Upper lobe of right lung (tissue), 1 donor: ENCODE measurements around the gene ASIC2. TPM values are rescaled to one million over a fixed set of nuclear protein-coding genes. Genes with fewer than 3 reads are reported as not detected.

Source experiments
- ATAC-seq: fragments of 200-7000 bp; cut with Tn5 transposase; one replicate; pipeline ENCODE4 v1.9.1; 2020; ENCODE audit warnings: mild to moderate bottlenecking, moderate library complexity
- DNase-seq: peaks from one replicate; pipeline ENCODE4 v3.0.0-alpha.2; 2020
- H3K27ac ChIP-seq: fragments of 200-600 bp; one replicate; pipeline ENCODE4 v1.8.0; 2022
- H3K27me3 ChIP-seq: fragments of 200-600 bp; one replicate; pipeline ENCODE4 v1.8.0; 2022; ENCODE audit warnings: mild to moderate bottlenecking
- H3K36me3 ChIP-seq: fragments of 200-600 bp; one replicate; pipeline ENCODE4 v1.8.0; 2022
- H3K4me1 ChIP-seq: fragments of 200-600 bp; one replicate; pipeline ENCODE4 v1.8.0; 2022
- H3K4me3 ChIP-seq: fragments of 200-600 bp; one replicate; pipeline ENCODE4 v1.8.0; 2022; ENCODE audit warnings: mild to moderate bottlenecking
- H3K9me3 ChIP-seq: fragments of 200-600 bp; one replicate; pipeline ENCODE4 v1.8.0; 2022
- intact Hi-C: fragments of 100-400 bp; cut with DNase I; formaldehyde crosslinking; loops from one replicate; pipeline ENCODE4 v1.11.0; 2022
- total RNA-seq: library from RNA; stranded (reverse); fragmentation: NEBNext Ultra II Directional; extraction: Animal tissue kit (Norgen Biotek cat#: 25700); gene quantifications from one replicate; pipeline ENCODE4 v1.2.1, GENCODE V29; 2021
- TF ChIP-seq, protein P1 (sequence below): fragments of 200-600 bp; IDR thresholded peaks from one replicate; pipeline ENCODE4 v1.8.0; 2022; ENCODE audit warnings: antibody characterized with exemption
- donor health status: DM: no; HTN: yes; CAD: no; lungs with severe emphysema.

Gene ASIC2
- total RNA-seq, 1 donor from 2014 or later, result not detected

DNA sequence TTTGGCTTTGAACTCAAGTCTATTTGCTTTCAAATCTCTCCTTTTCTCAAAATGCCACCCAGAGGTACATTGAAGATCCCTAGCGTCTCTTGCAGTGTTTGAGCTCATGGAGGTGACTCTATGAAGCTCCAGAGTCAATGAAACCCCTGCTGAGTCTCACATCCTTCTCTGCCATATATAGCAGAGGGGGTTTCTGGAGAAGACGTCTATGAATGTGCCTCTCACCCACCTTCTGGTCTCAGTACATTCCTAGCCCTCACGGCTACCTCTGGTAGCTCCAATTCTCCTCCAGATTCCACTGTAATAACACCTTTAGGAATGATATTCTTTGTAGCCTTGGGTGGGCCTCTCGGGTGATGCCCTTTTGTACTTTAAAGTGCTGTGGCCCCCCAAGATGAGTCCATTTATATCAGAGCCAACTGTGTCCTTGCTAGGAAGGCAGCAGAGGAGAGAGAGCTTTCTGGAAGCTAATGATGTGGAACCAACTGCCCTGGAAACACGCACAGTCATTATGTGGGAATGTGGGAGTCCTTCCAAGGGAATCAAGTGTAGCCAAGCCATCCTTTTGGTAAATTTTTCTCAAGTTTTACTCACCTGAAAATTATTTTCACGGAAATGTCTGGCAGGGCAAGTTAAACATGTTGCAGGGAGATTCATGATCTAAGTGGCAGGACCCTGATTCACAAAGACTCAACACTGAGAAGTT is 123.4 kb downstream of the ASIC2 start:
- TF ChIP-seq, protein P1, sequence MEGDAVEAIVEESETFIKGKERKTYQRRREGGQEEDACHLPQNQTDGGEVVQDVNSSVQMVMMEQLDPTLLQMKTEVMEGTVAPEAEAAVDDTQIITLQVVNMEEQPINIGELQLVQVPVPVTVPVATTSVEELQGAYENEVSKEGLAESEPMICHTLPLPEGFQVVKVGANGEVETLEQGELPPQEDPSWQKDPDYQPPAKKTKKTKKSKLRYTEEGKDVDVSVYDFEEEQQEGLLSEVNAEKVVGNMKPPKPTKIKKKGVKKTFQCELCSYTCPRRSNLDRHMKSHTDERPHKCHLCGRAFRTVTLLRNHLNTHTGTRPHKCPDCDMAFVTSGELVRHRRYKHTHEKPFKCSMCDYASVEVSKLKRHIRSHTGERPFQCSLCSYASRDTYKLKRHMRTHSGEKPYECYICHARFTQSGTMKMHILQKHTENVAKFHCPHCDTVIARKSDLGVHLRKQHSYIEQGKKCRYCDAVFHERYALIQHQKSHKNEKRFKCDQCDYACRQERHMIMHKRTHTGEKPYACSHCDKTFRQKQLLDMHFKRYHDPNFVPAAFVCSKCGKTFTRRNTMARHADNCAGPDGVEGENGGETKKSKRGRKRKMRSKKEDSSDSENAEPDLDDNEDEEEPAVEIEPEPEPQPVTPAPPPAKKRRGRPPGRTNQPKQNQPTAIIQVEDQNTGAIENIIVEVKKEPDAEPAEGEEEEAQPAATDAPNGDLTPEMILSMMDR, result no peak
- ATAC-seq (no peak), DNase-seq (no peak)
- Histone ChIP-seq H3K4me3 (no peak overlapping the region), H3K4me1 (no peaks in the 10 kb centered on the region), H3K36me3 (no peaks in the 10 kb centered on the region), H3K27me3 (peaks cover 9% of the 10 kb centered on the region), H3K27ac (no peak overlapping the region), H3K9me3 (no peaks in the 10 kb centered on the region)
- intact Hi-C loops, result no loop called here

DNA sequence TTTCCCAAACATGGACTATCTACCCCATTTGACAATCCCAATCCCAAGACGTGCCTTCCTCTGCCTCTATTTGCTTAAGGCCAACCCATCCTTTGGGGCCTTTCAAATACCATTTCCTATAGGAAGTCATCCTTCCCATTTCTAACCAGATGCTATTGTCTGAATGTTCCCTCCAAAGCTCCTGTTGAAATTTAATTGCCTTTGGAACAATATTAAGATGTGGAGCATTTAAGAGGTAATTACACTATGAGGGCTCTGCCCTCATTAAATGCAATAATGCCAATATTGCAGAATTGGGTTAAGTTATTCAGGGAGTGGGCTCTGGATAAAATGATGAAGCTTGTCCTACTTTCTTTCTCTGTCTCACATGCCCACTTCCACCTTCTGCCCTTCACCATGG is 125.4 kb downstream of the ASIC2 start:
- Histone ChIP-seq H3K4me3 (no peak overlapping the region), H3K9me3 (no peaks in the 10 kb centered on the region), H3K36me3 (no peaks in the 10 kb centered on the region), H3K27me3 (peaks cover 5% of the 10 kb centered on the region), H3K4me1 (no peaks in the 10 kb centered on the region), H3K27ac (no peak overlapping the region)
- TF ChIP-seq, protein P1, result no peak
- ATAC-seq (no peak), DNase-seq (no peak)
- intact Hi-C loops, result no loop called here

DNA sequence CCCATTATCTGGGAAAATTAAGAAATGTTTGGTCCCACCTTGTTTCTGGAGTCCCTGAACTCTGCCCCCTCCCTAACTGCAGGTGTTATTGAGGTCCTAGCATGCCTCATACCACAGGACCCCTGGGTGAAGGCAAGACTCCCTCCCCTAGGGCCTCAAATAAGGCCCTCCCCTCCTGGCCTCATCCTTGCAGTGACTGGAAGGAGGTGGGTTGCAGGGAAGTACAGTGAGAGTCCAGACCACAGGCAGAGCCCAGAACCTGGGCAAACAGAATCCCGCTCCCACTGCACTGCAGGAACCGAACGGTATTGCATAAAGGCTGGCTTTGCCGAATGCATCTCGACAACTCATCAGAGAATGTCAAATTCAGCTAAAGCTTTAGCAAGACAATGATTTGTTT is 126.6 kb downstream of the ASIC2 start:
- intact Hi-C loops, result no loop called here
- Histone ChIP-seq H3K27ac (no peak overlapping the region), H3K27me3 (peaks cover 5% of the 10 kb centered on the region), H3K4me1 (no peaks in the 10 kb centered on the region), H3K9me3 (no peaks in the 10 kb centered on the region), H3K36me3 (no peaks in the 10 kb centered on the region), H3K4me3 (no peak overlapping the region)
- ATAC-seq (no peak), DNase-seq (no peak)
- TF ChIP-seq, protein P1, result no peak

DNA sequence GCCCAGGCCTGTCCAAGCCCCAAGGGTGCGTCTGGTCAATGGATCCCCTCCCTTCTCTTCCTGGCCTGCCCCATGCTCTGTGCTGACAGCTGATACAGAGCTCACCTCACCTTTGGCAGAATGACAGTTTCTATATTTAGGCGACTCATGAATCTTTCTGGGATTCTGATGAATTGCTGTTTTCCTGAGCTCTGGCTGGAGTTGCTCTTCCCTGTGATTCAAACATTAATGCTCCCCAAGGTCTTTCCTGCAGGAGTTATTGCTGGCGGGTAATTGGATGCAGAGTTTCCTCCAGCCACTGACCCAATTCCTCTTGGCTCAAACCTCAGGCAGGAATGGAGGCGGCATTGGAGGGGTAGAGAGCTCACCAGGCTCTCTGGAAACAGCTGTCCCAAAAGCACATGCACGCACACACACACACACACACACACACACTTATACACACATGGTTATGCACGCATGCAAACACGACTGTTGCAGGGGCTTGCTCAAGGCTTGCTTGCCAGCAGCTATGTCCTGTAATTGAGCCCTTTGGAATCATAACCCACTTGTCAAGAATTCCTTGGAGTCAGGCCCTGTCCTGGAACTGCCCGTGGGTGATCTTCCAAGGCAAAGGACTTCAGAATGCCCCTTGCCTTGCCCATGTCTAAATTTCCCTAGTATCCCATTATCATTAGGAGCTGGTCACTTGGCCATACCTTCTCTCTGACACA is 128.8 kb downstream of the ASIC2 start:
- Histone ChIP-seq H3K27ac (no peak overlapping the region), H3K27me3 (peaks cover 15% of the 10 kb centered on the region), H3K36me3 (no peaks in the 10 kb centered on the region), H3K4me3 (no peak overlapping the region), H3K9me3 (no peaks in the 10 kb centered on the region), H3K4me1 (no peaks in the 10 kb centered on the region)
- ATAC-seq (no peak), DNase-seq (no peak)
- intact Hi-C loops, result no loop called here
- TF ChIP-seq, protein P1, result no peak

DNA sequence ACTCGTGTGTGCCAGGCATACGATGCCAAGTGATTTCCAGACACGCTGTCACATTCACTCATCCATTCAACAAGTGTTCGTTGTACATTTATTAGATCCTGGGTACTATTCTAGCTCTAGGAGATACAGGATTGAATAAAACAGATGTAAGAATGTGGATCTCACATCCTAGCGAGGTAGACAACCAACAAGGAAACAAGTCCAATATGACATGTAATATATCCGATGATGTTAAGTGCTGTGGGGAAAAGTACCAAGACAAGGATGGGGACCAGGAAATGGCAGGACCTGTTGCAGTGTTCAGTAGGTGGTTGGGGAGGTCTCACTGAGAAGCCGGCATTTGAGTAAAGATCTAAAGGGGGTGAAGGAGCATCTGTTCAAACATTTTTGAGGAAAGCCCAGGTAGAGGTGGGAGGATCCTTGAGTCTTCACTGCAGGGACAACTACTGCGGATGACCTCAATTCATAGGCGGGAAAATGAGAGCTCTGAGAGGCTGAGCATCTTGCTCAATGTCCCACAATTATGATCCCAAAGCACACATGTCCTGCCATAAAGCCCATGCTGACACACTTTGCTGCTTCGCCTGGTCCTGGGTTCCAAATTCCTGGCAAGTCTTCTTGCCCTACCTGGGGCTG is 129.4 kb downstream of the ASIC2 start:
- no peak for DNase-seq
- Histone ChIP-seq H3K36me3 (no peaks in the 10 kb centered on the region), H3K4me3 (no peak overlapping the region), H3K27me3 (peaks cover 18% of the 10 kb centered on the region), H3K27ac (no peak overlapping the region), H3K4me1 (no peaks in the 10 kb centered on the region), H3K9me3 (no peaks in the 10 kb centered on the region)
- TF ChIP-seq, protein P1, result no peak
- ATAC-seq, result no peak
- intact Hi-C loops, result no loop called here
